Pons (tissue), 1 donor: ENCODE measurements around the gene CLTA.
"Not testable (repeated sequence)": the region's sequence is repeated elsewhere in the genome, so short reads cannot be mapped to it uniquely, and the experiment has no call there.

Experiments
- DNase-seq: peaks from one replicate; pipeline ENCODE4 v3.0.0-alpha.2; 2016; ENCODE audit warnings: low spot score

The CLTA gene

DNA sequence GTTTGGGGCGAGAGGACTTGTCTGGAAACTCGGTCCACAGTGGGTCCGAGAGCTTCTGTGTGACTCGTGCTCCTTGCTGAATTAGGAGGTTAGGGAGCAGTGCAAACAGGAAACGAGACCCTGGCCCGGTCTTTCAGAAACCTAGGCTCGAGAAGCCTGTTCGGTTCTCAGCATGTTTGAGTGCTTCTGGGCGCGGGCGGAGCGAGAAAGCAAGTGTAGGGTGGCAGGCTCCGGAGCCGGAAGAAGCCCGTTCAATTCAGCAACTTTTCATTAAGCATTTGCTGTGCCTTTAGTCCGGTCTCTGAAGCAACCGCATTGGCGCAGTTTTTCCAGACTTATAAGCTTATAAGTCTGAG, 547 bp downstream of the CLTA start:
- DNase-seq, result no peak

DNA sequence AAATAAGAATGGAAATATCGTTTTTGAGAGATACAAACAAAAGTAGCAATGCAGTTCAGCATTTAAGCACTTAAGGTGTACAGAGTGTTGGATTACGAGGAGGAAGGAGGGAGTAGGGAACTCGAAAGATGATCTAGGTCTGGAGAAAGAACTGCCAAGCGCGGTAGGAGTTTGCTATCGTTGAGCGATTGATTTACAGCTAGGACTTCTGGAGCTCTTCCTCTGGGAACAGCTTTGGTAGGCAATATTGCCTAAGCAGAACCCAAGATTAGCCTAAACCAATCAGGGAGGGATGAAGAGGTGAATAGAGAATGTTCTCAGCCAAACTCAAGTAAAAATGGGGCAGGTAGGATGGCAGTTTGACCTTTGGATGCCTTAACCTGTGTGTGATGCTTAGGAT, 965 bp downstream of the CLTA start:
- DNase-seq, result no peak

DNA sequence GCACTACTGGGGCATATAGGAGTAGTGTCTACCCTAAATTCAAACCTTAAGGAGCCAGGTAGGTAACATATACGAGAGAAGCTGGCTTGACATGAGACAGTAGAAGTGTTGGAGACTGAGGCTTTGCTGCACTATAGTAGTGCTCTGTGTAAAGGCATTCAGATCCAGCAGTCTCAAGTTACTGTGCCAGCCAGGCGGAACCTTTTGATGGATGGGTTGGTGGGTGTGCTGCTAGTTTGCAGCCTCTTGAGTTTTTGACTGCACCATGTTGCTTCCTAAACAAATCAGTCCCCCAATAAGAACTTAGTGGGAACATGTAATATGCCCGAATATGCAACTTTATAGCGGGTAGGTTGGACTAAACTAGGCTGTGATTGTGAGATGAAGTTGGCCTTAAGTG, 1.5 kb downstream of the CLTA start:
- DNase-seq, result no peak

DNA sequence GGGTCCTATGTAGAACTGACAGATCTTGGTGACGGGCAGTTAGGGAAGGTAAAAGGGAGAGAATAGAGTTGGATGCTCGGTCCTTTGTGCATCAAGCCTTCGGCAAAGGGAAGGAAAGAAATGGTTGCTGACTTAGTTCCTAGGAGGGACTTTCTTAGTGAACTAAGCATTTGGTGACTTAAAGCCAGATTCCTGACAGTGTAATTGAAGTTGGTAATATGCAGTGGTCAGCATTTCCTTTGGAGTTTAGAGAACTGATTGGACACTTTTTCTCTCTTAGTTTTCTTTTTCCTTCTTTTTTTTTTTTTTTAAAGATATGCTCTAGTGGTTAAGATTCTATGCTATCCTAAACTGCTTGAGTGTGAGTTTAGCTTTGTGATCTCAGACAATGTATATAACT, 2.3 kb downstream of the CLTA start:
- no peak for DNase-seq

DNA sequence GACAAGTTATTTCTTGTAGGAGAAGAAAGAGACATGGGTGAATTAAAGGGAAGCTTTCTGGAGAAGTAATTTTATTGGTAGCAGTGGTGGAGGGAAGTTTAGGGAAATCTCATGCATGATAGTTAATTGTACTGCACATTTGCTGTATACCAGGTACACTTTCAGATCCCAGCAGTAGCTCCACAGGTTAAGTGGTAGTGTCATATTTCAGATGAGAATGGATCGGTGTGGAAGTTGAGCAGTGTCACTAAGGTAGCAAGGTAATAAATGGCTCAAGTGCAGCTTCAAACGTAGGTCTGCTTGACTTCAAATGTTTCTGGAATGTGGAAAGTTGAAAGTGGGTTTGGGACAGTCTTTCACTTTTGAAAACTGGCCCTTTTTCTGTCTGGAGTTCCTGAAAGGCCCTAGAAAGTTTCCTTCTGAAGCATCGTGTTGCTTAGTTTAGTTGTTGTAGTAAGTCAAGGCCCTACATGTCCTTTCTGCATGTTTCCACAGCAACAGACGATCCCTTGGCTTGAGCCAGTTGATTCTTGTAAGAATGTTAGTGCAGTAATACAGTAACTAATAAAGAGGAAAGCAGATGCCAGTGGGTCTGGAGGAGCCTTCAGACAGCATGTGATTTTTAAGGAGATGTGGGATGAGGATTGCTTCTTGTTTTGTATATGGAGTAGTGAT, 3.7 kb downstream of the CLTA start:
- no peak for DNase-seq

DNA sequence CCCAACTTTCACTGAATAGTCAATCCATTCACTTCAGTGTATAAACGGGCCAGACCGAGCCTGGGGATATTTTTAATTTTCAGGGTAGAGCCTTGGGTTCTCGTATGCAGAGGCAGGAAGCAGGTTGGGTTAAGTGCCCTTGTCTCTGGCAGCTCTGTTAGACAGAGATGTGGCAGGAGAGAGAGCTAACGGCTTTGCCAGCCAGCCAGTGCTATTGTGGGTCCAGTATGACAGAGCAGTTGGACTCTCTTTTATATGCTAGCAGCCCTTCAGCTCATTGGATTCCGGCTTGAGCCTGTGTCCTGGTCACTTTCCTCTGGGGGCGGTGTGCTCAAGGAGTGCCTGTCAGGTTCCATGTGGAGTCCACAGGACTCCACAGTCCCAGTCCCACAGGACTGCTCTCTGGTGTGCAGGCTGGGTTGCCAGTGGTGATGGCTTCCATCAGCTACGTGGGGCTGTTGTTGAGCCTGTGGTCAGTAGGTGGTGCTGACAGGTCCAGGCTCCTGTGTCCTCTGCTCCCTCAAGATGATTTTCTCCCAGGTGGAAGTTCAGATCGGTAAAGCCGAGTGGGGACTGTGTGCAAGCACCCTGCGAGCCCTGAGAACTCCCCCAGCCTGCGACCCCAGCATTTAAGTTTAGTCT, 14.3 kb downstream of the CLTA start:
- no peak for DNase-seq

DNA sequence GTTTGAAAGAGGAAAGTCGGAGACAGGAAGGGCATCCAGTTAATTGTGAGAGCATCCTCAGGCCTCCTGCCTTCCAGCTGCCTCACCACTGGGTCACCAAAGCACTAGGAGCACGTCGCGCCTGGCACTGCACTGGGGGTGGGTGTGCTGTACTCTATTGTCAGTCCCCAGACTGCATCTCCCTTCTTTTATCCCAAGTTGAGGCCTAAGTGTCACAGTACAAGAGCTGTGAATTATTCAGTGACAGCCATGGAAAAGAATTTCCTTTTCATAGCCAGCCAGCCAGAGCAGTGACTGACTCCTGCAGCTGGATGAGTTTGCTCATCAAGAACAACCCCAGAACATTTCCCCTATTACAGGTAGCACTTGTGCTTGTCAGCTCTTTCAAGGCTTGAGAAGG, 16.3 kb downstream of the CLTA start:
- peak; percentile 92 for DNase-seq

DNA sequence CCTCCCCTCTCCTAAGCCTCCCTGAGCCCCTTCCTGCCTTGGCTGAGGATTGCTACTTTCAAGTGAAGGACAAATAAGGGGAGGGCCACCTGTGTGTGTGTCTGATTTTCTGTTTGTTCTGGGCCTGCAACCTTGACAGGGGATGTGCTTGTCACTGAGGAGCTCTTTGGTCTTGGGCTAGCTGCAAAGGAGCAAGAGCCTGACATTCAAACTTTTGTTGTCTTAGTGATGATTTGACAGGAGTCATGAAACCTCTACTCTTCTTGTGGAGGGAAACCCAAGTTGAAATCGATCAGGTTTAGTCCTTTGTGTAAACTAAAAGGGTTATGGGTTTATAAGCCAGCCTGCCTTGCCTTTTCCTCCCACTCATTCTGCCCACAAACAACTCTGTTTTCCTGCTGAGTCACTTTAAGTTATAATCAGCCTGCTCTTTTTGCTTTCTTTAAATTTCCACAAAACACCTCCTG, 16.9 kb downstream of the CLTA start:
- DNase-seq, result no peak

DNA sequence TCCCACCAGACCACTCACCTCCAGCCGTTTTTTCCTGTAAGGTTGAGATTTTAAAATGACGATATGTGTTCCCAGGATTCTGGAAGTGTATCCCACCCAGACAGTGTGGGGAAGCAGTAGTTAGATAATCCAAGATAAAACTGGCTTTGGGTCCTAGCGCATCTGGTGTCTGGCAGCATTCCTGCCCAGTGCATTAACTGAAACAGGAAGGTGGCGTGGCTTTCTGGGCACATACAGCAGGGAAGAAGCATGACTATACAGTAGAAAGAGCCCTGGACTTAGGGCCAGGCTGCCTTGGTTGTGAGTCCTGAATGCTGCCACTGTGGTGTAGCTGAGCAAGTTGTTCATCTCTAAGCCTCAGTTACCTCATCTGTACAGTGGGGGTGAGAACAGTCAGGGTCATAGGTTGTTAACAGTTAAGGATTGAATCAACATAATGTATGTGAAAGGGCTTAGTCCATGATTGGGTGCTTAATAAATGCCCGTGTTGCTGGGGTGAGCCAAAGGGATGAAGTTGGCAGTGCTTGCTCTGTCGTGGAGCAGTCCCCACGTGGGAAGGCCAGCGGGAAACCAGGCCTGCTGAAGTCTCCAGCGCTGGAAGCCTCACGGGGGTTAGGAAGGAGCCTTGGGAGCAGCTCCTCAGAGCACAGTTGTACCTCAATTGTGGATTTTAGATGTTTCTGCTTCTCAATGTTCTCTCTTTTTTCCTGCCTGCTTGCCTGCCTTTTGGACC, 18.0 kb downstream of the CLTA start:
- DNase-seq, result no peak

DNA sequence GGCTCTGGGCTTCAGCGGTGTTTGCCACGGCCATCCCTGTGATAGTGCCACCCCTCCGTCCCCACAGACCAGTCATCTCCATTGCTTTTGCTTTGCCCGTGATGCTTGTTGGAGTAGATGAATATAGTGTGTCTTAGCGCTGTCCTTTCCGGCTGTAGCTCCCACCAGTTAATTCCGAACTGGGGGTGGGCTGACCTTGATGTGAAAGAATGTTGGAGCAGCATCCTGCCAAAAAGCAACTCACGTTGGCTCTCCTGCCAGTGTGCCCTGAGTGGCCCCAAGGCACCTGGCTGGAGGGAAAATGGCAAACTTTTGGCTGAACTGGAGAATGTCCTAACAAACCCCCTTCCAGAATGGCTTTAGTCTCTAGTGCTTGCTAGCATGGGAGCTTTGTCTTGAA, 20.0 kb downstream of the CLTA start:
- DNase-seq, result no peak

DNA sequence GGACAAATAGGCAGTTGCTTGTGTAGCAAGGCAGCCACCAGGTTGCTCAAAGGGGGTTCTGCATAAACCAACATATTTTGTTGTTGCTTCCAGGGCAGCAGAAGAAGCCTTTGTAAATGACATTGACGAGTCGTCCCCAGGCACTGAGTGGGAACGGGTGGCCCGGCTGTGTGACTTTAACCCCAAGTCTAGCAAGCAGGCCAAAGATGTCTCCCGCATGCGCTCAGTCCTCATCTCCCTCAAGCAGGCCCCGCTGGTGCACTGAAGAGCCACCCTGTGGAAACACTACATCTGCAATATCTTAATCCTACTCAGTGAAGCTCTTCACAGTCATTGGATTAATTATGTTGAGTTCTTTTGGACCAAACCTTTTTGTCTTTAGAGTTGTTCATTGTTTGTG, 20.8 kb downstream of the CLTA start:
- DNase-seq, result no peak

DNA sequence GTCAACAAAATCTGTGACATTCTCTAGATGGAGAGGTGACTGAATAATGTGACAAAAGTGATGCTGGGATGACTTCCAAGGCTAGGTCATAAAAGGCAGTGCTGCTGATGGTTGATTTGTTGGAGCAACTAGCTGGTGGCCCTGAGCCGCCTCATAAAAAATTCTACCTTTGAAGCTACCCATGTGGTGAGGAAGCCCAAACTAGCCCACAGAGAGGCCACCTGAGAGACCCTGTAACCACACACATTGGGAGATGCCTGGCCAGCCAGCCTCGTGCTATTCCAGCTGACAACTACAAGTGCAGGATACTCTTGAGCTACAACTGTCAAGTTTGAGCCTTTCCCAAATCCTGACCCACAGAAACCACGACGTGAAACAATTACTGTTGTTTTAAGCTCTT, 22.7 kb downstream of the CLTA start:
- DNase-seq, result no peak

DNA sequence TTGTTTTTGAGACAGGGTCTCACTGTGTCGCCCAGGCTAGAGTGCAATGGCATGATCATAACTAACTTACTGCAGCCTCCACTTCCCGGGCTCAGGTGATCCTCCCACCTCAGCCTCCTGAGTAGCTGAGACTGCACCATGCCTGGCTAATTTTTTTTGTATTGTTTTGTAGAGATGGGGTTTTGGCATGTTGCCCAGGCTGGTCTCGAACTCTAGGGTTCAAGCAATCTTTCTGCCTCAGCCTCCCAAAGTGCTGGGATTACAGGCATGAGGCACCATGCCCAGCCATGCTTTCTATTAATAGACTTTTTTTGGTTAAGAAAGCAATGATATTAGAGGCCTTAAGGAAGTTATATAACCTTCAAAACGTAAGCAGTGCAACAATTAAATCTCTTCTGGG, 23.3 kb downstream of the CLTA start:
- DNase-seq, result no peak

DNA sequence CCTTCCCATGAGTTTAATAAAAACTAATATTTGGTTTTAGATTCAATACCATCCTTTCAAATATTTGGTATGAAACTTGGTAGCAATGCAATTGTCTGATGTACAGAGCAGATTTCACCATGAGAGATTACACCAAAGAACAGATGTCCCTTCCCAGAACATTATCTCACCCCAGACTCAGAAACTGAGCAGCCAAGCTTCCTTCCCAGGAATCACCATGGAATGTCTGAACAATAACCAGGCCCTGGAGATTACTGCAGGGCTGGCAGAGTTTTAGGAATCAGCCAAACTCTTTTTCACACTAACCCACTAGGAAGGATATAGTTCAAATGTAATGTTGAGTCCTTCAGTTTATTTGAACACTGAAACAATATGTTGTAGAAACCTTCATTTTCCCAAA, 23.9 kb downstream of the CLTA start:
- DNase-seq, result no peak

DNA sequence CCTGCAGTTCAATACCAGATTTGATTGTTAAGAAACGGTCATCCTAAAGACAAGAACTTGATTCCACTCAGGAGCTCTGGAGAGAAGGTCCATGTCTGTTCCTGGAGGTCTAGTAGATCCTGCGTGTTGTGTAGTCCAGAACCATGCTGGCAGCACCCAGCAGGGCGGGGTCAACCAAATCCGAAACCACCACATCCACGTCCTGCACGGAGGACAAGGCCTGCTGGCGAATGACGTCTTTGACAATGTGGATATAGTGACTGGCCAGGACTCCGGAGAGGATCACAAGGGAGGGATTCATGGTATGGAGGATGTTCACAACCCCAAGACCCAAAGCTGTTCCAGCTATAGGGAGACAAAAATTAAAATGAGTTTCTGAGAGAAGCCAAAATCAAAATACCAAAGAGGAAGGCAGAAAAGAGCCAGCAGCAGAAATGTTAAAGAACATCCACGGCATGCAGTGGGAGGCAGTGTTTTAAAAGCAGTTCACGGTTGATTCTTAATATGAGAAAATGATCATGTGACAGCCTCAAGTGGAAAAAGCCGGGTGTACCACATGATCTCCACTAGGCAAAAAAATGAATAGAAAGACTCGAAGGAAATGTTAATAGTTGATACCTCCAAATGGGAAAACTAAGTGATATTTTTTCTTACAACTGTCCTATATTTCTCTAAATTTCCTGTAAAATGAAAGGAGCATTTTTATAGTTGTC, 26.7 kb downstream of the CLTA start:
- no peak for DNase-seq

DNA sequence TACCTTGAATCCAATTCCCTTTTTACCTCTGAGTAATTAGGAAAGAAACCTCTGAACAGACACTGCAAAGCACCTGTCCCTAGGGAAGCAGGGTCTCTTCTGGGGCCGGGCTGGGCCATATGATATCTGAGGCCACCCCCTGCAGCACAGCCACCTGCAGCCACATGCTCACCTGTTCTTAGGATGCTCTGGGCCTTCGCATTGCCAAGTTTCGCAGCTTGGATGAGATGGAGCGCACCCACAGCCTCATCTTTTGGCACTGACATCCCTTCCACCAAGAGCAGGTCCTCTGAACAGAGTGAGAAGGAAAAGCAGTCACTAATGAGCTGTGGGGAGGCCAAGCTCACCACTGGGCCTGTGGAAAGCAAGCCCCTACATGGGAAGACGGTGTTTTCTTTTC, 27.3 kb downstream of the CLTA start:
- no peak for DNase-seq

DNA sequence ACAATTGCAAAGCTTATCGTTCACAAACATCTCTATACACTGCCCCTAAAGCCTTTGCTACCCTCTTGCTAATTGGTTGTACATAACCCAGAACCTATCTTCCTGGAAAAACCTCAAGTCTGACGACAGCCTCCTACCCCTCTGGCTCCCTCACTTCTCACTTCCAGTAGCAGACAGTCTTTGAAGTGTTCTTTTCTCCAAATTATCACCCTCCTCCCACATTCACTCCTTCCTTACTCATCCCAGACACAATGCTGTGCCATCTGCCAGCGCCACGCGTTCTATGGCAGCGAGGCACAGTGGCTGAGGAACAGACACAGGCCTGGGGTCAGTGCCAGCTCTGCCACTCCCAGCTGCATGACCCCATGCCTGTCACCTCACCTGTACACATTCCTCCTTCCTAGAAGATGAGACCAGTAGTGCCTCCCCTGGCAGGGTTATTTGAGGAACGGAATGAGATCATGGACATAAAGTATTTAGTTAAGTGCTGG, 27.7 kb downstream of the CLTA start:
- no peak for DNase-seq

DNA sequence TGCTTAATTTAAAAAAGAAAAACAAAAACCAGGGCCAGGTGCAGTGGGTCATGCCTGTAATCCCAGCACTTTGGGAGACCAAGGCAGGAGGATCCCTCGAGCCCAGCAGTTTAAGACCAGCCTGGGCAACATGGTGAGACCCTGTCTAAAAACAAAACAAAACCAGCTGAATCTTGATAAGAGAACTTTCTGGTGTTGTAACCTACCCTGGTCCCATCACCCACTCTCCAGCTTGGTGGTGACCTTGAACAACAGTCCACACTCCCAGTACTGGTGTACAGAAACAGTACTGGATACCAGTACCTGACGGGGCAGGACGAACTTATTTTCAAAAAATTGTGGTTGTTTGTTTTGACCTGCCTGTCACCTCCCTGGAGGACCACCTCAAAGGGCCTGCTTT, 30.9 kb downstream of the CLTA start:
- DNase-seq, result no peak

DNA sequence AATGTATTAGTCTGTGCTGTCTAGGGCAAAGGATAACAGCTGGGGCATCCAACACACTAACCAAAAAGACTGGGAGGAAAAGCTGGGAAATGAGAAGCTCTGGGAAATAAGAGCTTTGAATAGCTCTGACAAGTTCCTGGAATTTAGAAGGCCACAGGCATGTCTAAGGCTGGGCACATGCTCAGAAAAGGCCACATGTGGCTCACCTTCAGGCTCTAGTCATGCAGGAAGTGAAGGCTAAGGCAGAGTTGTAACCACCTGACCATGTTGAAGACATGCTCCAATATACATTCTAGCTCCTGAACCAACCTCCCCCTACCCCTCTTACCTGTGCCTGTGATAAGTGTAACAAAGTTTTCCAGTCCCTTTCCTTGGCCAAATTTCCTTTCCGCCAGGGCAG, 31.7 kb downstream of the CLTA start:
- DNase-seq, result no peak

DNA sequence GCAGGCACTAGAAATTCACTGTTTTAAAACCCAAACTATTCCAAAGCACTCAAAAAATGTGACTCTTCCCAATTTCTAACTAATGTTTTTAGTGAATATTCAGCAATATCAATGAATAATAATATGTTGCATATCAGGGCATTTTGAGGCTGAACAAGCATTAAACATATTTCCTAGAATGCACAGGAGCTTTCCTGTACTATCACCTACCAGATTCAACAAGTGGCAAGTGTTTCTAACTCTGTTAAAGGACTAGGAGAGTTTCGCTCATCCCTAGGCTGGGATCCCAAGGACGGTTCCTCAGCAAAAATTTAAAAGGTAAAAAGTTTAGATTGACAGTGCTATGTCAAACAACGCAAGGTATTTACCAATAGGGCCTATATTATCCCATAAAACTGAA, 46.5 kb downstream of the CLTA start:
- DNase-seq, result no peak

DNA sequence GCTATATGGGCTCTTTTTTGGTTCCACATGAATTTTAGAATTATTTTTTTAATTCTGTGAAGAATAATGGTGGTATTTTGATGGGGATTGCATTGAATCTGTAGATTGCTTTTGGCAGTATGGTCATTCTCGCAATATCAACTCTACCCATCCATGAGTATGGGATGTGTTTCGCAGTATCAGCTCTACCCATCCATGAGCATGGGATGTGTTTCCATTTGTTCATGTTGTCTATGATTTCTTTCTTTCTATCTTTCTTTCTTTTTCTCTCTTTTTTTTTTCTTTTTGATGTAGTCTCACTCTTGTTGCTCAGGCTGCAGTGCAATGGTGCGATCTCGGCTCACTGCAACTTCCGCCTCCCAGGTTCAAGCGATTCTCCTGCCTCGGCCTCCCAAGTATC, 48.5 kb downstream of the CLTA start:
- DNase-seq, result not testable (repeated sequence)

DNA sequence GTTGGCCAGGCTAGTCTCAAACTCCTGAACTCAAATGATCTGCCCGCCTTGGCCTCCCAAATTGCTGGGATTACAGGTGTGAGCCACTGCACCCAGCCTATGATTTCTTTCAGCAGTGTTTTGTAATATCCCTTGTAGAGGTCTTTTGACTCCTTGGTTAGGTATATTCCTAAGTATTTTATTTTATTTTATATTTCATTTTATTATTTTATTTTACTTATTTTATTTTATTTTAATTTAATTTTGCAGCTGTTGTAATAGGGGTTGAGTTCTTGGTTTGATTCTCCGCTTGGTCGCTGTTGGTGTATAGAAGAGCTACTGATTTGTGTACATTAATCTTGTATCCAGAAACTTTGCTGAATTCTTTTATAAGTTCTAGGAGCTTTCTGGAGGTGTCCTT, 49.0 kb downstream of the CLTA start:
- not testable (repeated sequence) for DNase-seq

DNA sequence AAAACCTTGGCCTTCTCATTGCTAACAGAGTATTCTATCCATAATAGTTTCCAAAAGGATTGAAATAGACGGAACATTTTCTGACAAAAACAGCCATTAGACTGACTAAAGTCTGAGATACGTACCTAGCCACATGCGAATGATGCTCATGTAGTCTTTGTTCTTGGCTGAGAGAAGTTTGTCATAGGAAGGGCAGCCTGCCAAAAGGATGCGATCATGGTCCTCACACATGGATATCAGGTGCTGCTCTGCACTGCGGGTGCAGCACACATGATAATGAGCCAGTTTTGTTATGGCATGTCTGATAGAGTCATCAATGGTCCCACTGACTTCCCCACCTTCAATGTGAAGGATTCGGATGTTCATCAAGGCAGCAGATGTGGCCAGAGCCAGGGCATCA, 55.2 kb downstream of the CLTA start:
- DNase-seq, result no peak
